CD14-positive monocyte (primary cell): ENCODE data around the gene C16orf46. TPM values are rescaled to one million over a fixed set of nuclear protein-coding genes. Genes with fewer than 3 reads are reported as not detected.

ENCODE experiments used
- DNase-seq, 3 donors: peaks; one replicate each; pipeline ENCODE4 v3.0.0-alpha.2; 2011 to 2022
- H2AFZ ChIP-seq: 2 replicates; pipeline ENCODE4 v1.6.0; 2012; ENCODE audit warnings: mild to moderate bottlenecking, low read depth, low read length, inconsistent platforms; ENCODE audit not compliant: insufficient read depth, poor library complexity, severe bottlenecking
- H3K27ac ChIP-seq, 2 donors: 1 replicate in 1 of 2; 2 replicates in 1 of 2; pipeline ENCODE4 v1.5.1; 2012 to 2013; ENCODE audit warnings: low read length in 2 of 2, control low read depth in 1 of 2, inconsistent platforms in 1 of 2, low read depth in 1 of 2, mild to moderate bottlenecking in 1 of 2
- H3K27me3 ChIP-seq, 2 donors: one replicate each; pipeline versions ENCODE4 v1.6.0 to v1.6.1; 2011 to 2013; ENCODE audit warnings: low read length in 2 of 2; ENCODE audit not compliant: control insufficient read depth in 2 of 2, insufficient read depth in 2 of 2
- H3K36me3 ChIP-seq, 2 donors: replicated peaks in 1 of 2; 1 replicate in 1 of 2; 2 replicates in 1 of 2; pipeline versions ENCODE4 v1.5.1 to v1.6.1; 2012 to 2013; ENCODE audit warnings: low read length in 2 of 2, control low read depth in 1 of 2, inconsistent platforms in 1 of 2, mild to moderate bottlenecking in 1 of 2; ENCODE audit not compliant: insufficient read depth in 2 of 2, control insufficient read depth in 1 of 2
- H3K4me1 ChIP-seq, 2 donors: 1 replicate in 1 of 2; 2 replicates in 1 of 2; pipeline versions ENCODE4 v1.5.1 to v1.6.1; 2012 to 2013; ENCODE audit warnings: low read length in 2 of 2, control low read depth in 1 of 2, inconsistent platforms in 1 of 2, mild to moderate bottlenecking in 1 of 2, moderate library complexity in 1 of 2; ENCODE audit not compliant: insufficient read depth in 2 of 2, control insufficient read depth in 1 of 2
- H3K4me2 ChIP-seq: replicated peaks from 2 replicates; pipeline ENCODE3; 2012; ENCODE audit warnings: low read length, moderate library complexity, mild to moderate bottlenecking; ENCODE audit not compliant: poor library complexity, severe bottlenecking; ENCODE audit errors: extremely low read depth
- H3K4me3 ChIP-seq, 3 experiments: fragments of 200-600 bp in 1 of 3; sonication (generic) in 1 of 3; replicated peaks in 1 of 3; 1 replicate in 2 of 3; 2 replicates in 1 of 3; pipeline ENCODE4 v1.5.1; 2011 to 2013; ENCODE audit warnings: low read length in 3 of 3, mild to moderate bottlenecking in 3 of 3, control low read depth in 2 of 3, low read depth in 2 of 3, inconsistent platforms in 1 of 3, moderate library complexity in 1 of 3
- H3K79me2 ChIP-seq: 2 replicates; pipeline ENCODE4 v1.6.0; 2012; ENCODE audit warnings: mild to moderate bottlenecking, control low read depth, inconsistent platforms, low read length, moderate library complexity; ENCODE audit not compliant: insufficient read depth
- H3K9ac ChIP-seq: 2 replicates; pipeline ENCODE4 v1.6.0; 2017; ENCODE audit warnings: low read length, mild to moderate bottlenecking; ENCODE audit not compliant: insufficient read depth, poor library complexity, severe bottlenecking
- H3K9me3 ChIP-seq, 2 donors: replicated peaks in 1 of 2; 1 replicate in 1 of 2; 2 replicates in 1 of 2; pipeline versions ENCODE4 v1.5.1 to v1.6.1; 2012 to 2013; ENCODE audit warnings: low read length in 2 of 2, control low read depth in 1 of 2; ENCODE audit not compliant: control insufficient read depth in 1 of 2, insufficient read depth in 1 of 2
- H4K20me1 ChIP-seq: 2 replicates; pipeline ENCODE4 v1.6.0; 2012; ENCODE audit warnings: mild to moderate bottlenecking, low read length, control low read depth, moderate library complexity; ENCODE audit not compliant: insufficient read depth
- H3K27ac Mint-ChIP-seq, 7 donors: one replicate each; pipeline ENCODE4 v1.8.0; 2020; ENCODE audit warnings: mild to moderate bottlenecking in 7 of 7, mixed read lengths in 7 of 7, moderate library complexity in 6 of 7, inconsistent platforms in 2 of 7
- H3K27me3 Mint-ChIP-seq, 3 donors: one replicate each; pipeline ENCODE4 v1.8.0; 2021 to 2022; ENCODE audit warnings: low read depth in 3 of 3, mild to moderate bottlenecking in 3 of 3, mixed read lengths in 3 of 3, moderate library complexity in 3 of 3, inconsistent platforms in 1 of 3
- H3K36me3 Mint-ChIP-seq, 2 donors: one replicate each; pipeline ENCODE4 v1.8.0; 2020; ENCODE audit warnings: mixed read lengths in 2 of 2, inconsistent platforms in 1 of 2, mild to moderate bottlenecking in 1 of 2
- H3K4me1 Mint-ChIP-seq: one replicate; pipeline ENCODE4 v1.8.0; 2020; ENCODE audit warnings: mild to moderate bottlenecking, mixed read lengths
- H3K4me3 Mint-ChIP-seq, 2 donors: one replicate each; pipeline ENCODE4 v1.8.0; 2020; ENCODE audit warnings: mild to moderate bottlenecking in 2 of 2, mixed read lengths in 2 of 2, moderate library complexity in 1 of 2
- H3K9me3 Mint-ChIP-seq, 7 donors: one replicate each; pipeline ENCODE4 v1.8.0; 2020 to 2022; ENCODE audit warnings: mixed read lengths in 7 of 7, mild to moderate bottlenecking in 6 of 7, moderate library complexity in 6 of 7, inconsistent platforms in 2 of 7
- WGBS: methylation state at CpG from one replicate; pipeline ENCODE4 v1.1.5; 2013; ENCODE audit warnings: missing lambda C conversion rate; ENCODE audit not compliant: insufficient coverage; 5-methylcytosine and 5-hydroxymethylcytosine counted together
- intact Hi-C, 2 donors: fragments of 100-400 bp; cut with micrococcal nuclease; formaldehyde crosslinking; loops; one replicate each; pipeline versions ENCODE4 v1.15.0 to v1.15.1; 2023
- polyA plus RNA-seq, 3 donors: library from polyadenylated mRNA; depleted of rRNA in 1 of 3; unstranded in 2 of 3; stranded (reverse) in 1 of 3; fragments of 300-500 nt in 2 of 3; fragments of >200 nt in 1 of 3; fragmentation: Illumina TruSeq in 2 of 3; gene quantifications; 1 replicate in 2 of 3; 2 replicates in 1 of 3; pipeline ENCODE4 v1.2.3, GENCODE V29; 2012 to 2021
- small RNA-seq: library from RNA; depleted of rRNA; stranded (forward); fragments of <200 nt; gene quantifications from one replicate; pipeline ENCODE3, GENCODE V24; 2012; ENCODE audit warnings: low read depth; ENCODE audit not compliant: insufficient read length
- TF ChIP-seq, protein P1 (sequence below): fragments of 200-600 bp; IDR thresholded peaks from one replicate; pipeline ENCODE4 v1.8.0; 2022; ENCODE audit warnings: antibody characterized with exemption, mild to moderate bottlenecking

C16orf46 gene
- polyA plus RNA-seq, 3 donors = 0.37 to 0.42 TPM; not detected in 1

GRCh38 chr16:81014672-81015071 lies 62.4 kb downstream of the C16orf46 start:
- no peaks in the 10 kb centered on the region for H3K27me3 ChIP-seq
- H3K4me2 ChIP-seq = no peak overlapping the region
- Mint-ChIP-seq H3K27ac (no peak overlapping the region), H3K36me3 (peaks cover 51 to 76% of the 10 kb centered on the region in 2 donors), H3K9me3 (no peaks in the 10 kb centered on the region), H3K4me3 (no peak overlapping the region), H3K4me1 (peaks cover 3% of the 10 kb centered on the region), H3K27me3 (peaks cover 0 to 1% (median 0%) of the 10 kb centered on the region in 3 donors)
- no CpG with 5 or more reads among the region's 2 CpGs for WGBS
- no peak overlapping the region for H2AFZ ChIP-seq
- DNase-seq = no peak
- no peaks in the 10 kb centered on the region for H4K20me1 ChIP-seq
- intact Hi-C loops = no loop called here
- TF ChIP-seq, protein P1, sequence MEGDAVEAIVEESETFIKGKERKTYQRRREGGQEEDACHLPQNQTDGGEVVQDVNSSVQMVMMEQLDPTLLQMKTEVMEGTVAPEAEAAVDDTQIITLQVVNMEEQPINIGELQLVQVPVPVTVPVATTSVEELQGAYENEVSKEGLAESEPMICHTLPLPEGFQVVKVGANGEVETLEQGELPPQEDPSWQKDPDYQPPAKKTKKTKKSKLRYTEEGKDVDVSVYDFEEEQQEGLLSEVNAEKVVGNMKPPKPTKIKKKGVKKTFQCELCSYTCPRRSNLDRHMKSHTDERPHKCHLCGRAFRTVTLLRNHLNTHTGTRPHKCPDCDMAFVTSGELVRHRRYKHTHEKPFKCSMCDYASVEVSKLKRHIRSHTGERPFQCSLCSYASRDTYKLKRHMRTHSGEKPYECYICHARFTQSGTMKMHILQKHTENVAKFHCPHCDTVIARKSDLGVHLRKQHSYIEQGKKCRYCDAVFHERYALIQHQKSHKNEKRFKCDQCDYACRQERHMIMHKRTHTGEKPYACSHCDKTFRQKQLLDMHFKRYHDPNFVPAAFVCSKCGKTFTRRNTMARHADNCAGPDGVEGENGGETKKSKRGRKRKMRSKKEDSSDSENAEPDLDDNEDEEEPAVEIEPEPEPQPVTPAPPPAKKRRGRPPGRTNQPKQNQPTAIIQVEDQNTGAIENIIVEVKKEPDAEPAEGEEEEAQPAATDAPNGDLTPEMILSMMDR = no peak
- no peaks in the 10 kb centered on the region for H3K9me3 ChIP-seq
- H3K9ac ChIP-seq = no peak overlapping the region
- no peaks in the 10 kb centered on the region for H3K4me1 ChIP-seq
- no peak overlapping the region for H3K4me3 ChIP-seq
- H3K36me3 ChIP-seq = peaks cover 52 to 85% of the 10 kb centered on the region in 2 donors
- peaks cover 17% of the 10 kb centered on the region for H3K79me2 ChIP-seq
- peak overlapping the region in 1 of 2 donors; percentile 9 for H3K27ac ChIP-seq

DNA sequence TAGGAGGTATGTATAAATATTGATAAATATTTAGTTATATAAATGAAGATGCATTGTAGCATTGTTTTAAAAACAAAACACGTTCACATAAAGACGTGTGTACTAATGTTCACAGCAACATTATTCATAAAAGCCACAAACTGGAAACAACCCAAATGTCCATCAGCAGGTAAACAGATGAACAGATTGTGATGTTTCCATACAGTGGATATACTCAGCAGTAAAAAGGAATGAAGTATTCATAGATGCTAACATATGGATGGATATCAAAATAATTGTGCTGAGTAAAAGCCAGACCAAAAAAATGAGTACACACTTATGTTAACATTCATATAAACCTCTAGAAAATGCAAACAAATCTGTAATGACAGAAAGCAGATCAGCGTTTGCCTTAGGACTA lies 64.1 kb downstream of the C16orf46 start:
- intact Hi-C loops = no loop called here
- peak overlapping the region in 1 of 7 donors; percentile 53 for H3K27ac Mint-ChIP-seq
- TF ChIP-seq, protein P1 = no peak
- H3K4me1 Mint-ChIP-seq = peaks cover 15% of the 10 kb centered on the region
- H3K27me3 Mint-ChIP-seq = peaks cover 0 to 1% (median 0%) of the 10 kb centered on the region in 3 donors
- no peak overlapping the region for H3K4me3 ChIP-seq
- no peak overlapping the region for H2AFZ ChIP-seq
- H3K4me3 Mint-ChIP-seq = no peak overlapping the region
- 100% methylated on average over 1 of the region's 3 CpGs for WGBS
- no peaks in the 10 kb centered on the region for H3K9me3 ChIP-seq
- H3K27ac ChIP-seq = peak overlapping the region in 1 of 2 donors; percentile 28
- H3K27me3 ChIP-seq = no peaks in the 10 kb centered on the region
- no peaks in the 10 kb centered on the region for H3K9me3 Mint-ChIP-seq
- H3K9ac ChIP-seq = no peak overlapping the region
- peaks cover 40 to 68% of the 10 kb centered on the region in 2 donors for H3K36me3 ChIP-seq
- H3K4me2 ChIP-seq = no peak overlapping the region
- H4K20me1 ChIP-seq = no peaks in the 10 kb centered on the region
- no peak for DNase-seq
- peaks cover 34% of the 10 kb centered on the region for H3K79me2 ChIP-seq
- H3K36me3 Mint-ChIP-seq = peaks cover 39 to 59% of the 10 kb centered on the region in 2 donors
- H3K4me1 ChIP-seq = peaks cover 6% of the 10 kb centered on the region in 2 donors

Small RNA genes lying within 50 kb of the gene (small RNA-seq; reads per million reads assigned to genes)
- gene AC092718.3 (not detected), gene RNU6-1191P (not detected)

Other genes with a start within 250 kb of the C16orf46 start
- 10 to 100 TPM; 55.3 to 79.5 (median 70.7) TPM for gene CMC2, start 70.4 kb downstream of the C16orf46 start, polyA plus RNA-seq
- gene CENPN, start 70.0 kb downstream of the C16orf46 start, polyA plus RNA-seq = 1 to 10 TPM; 2.5 to 4.9 (median 4.4) TPM
- 10 to 100 TPM; 10.9 to 17.6 (median 13.2) TPM for gene ATMIN, start 41.4 kb downstream of the C16orf46 start, polyA plus RNA-seq
- 1 to 10 TPM in 2 of 3 donors, under 1 TPM in 1; 0.77 to 2.0 (median 1.0) TPM for gene GCSH, start 19.2 kb upstream of the C16orf46 start, polyA plus RNA-seq
- gene BCO1, start 161.5 kb upstream of the C16orf46 start, polyA plus RNA-seq = not detected
- 1 to 10 TPM in 2 of 3 donors, under 1 TPM in 1; 0.89 to 1.2 (median 1.0) TPM for gene GAN, start 237.7 kb upstream of the C16orf46 start, polyA plus RNA-seq